SK-N-SH (cell line): ENCODE results near the gene IL2RA. TPM values are rescaled to one million over a fixed set of nuclear protein-coding genes. Genes with fewer than 3 reads are reported as not detected.

Experiments
- CTCF ChIA-PET: fragments of 300-600, 350-600 bp; formaldehyde crosslinking; extraction: SDS; loops from one replicate; lab custom pipeline; 2021; lab: Yijun Ruan, JAX
- POLR2A ChIA-PET: fragments of 350-600 bp; sonication (Branson Sonifier 250); formaldehyde crosslinking; extraction: SDS; loops from one replicate; lab custom pipeline; 2020; ENCODE audit warnings: antibody characterized with exemption, inconsistent platforms; lab: Yijun Ruan, JAX
- DNase-seq: peaks from one replicate; pipeline ENCODE4 v3.0.0; 2012
- H2AFZ ChIP-seq: fragments of 200-600 bp; sonication (generic); 2 replicates; pipeline ENCODE4 v1.8.1; 2016; ENCODE audit warnings: antibody characterized with exemption, mild to moderate bottlenecking, low read depth
- H3F3A ChIP-seq: fragments of 200-600 bp; sonication (generic); replicated peaks from 2 replicates; pipeline ENCODE3; 2016; ENCODE audit warnings: antibody characterized with exemption, mild to moderate bottlenecking; ENCODE audit not compliant: insufficient read depth
- H3K27ac ChIP-seq, 2 experiments: fragments of 200-500 bp in 1 of 2; fragments of 200-600 bp in 1 of 2; sonication (Bioruptor generic) in 1 of 2; sonication (generic), shearing (Covaris generic) in 1 of 2; 2 replicates each; pipeline versions ENCODE4 v1.5.1 to v1.6.1; 2014 to 2016; ENCODE audit warnings: low read depth in 2 of 2, inconsistent platforms in 1 of 2, low read length in 1 of 2, mild to moderate bottlenecking in 1 of 2, mixed read lengths in 1 of 2
- H3K27me3 ChIP-seq: fragments of 200-600 bp; sonication (generic), shearing (Covaris generic); 2 replicates; pipeline ENCODE4 v1.6.1; 2016; ENCODE audit warnings: mixed run types; ENCODE audit not compliant: insufficient read depth
- H3K36me3 ChIP-seq, 2 experiments: fragments of 200-500 bp in 1 of 2; fragments of 200-600 bp in 1 of 2; sonication (Bioruptor generic) in 1 of 2; sonication (generic) in 1 of 2; replicated peaks in 1 of 2; 2 replicates each; pipeline versions ENCODE3 to v1.5.1; 2014 to 2016; ENCODE audit warnings: low read length in 1 of 2, mild to moderate bottlenecking in 1 of 2; ENCODE audit not compliant: insufficient read depth in 2 of 2, control insufficient read depth in 1 of 2
- H3K4me1 ChIP-seq, 2 experiments: fragments of 200-500 bp in 1 of 2; fragments of 200-600 bp in 1 of 2; sonication (Bioruptor generic) in 1 of 2; sonication (generic), shearing (Covaris generic) in 1 of 2; 2 replicates each; pipeline versions ENCODE4 v1.5.1 to v1.6.1; 2014 to 2016; ENCODE audit warnings: low read depth in 1 of 2, low read length in 1 of 2, mixed run types in 1 of 2; ENCODE audit not compliant: insufficient read depth in 2 of 2, control insufficient read depth in 1 of 2
- H3K4me2 ChIP-seq: fragments of 200-600 bp; sonication (generic), shearing (Covaris generic); 2 replicates; pipeline ENCODE4 v1.6.1; 2017; ENCODE audit warnings: mixed run types
- H3K4me3 ChIP-seq, 2 experiments: fragments of 200-500 bp in 1 of 2; fragments of 200-600 bp in 1 of 2; sonication (Bioruptor generic) in 1 of 2; sonication (generic), shearing (Covaris generic) in 1 of 2; 2 replicates each; pipeline versions ENCODE4 v1.5.1 to v1.8.1; 2014 to 2016; ENCODE audit warnings: low read depth in 2 of 2, inconsistent platforms in 1 of 2, low read length in 1 of 2, mild to moderate bottlenecking in 1 of 2, mixed read lengths in 1 of 2, moderate library complexity in 1 of 2
- H3K79me2 ChIP-seq: fragments of 200-600 bp; sonication (generic); 2 replicates; pipeline ENCODE4 v1.8.1; 2017; ENCODE audit warnings: mild to moderate bottlenecking; ENCODE audit not compliant: insufficient read depth
- H3K9ac ChIP-seq: fragments of 200-600 bp; sonication (generic); 2 replicates; pipeline ENCODE4 v1.6.1; 2017; ENCODE audit warnings: mixed run types
- H3K9me2 ChIP-seq: fragments of 200-600 bp; sonication (generic); 2 replicates; pipeline ENCODE4 v1.6.1; 2017; ENCODE audit warnings: mixed run types
- H3K9me3 ChIP-seq: fragments of 200-600 bp; sonication (generic); 2 replicates; pipeline ENCODE4 v1.6.1; 2017; ENCODE audit warnings: mixed run types, mild to moderate bottlenecking, moderate library complexity
- H4K20me1 ChIP-seq: fragments of 200-600 bp; sonication (generic); 2 replicates; pipeline ENCODE4 v1.6.1; 2017; ENCODE audit warnings: mild to moderate bottlenecking, mixed run types; ENCODE audit not compliant: insufficient read depth
- CHD2 ChIP-seq: fragments of 150-350 bp; IDR thresholded peaks from 2 replicates; pipeline ENCODE4 v1.6.1; 2018; ENCODE audit warnings: low read length; ENCODE audit not compliant: partially characterized antibody
- FOSL2 ChIP-seq: IDR thresholded peaks from 2 replicates; pipeline ENCODE4 v1.4.0; 2012; ENCODE audit warnings: low read depth, mild to moderate bottlenecking, moderate library complexity, borderline replicate concordance
- FOXJ3 ChIP-seq: sonication (generic); formaldehyde crosslinking; IDR thresholded peaks from 2 replicates; pipeline ENCODE4 v1.5.1; 2020; ENCODE audit warnings: mild to moderate bottlenecking, missing genetic modification reagents
- GABPA ChIP-seq: IDR thresholded peaks from 2 replicates; pipeline ENCODE4 v1.4.0; 2012; ENCODE audit warnings: low read depth, mild to moderate bottlenecking
- GATA2 ChIP-seq: sonication (generic); formaldehyde crosslinking; IDR thresholded peaks from 2 replicates; pipeline ENCODE4 v1.5.0; 2020; ENCODE audit warnings: mild to moderate bottlenecking, missing genetic modification reagents
- JUND ChIP-seq: IDR thresholded peaks from 2 replicates; pipeline ENCODE4 v1.4.0; 2012
- POLR2AphosphoS5 ChIP-seq: IDR thresholded peaks from 2 replicates; pipeline ENCODE4 v1.6.1; 2012; ENCODE audit warnings: low read depth, low read length
- RAD21 ChIP-seq: IDR thresholded peaks from 2 replicates; pipeline ENCODE4 v1.6.1; 2012; ENCODE audit warnings: mild to moderate bottlenecking, low read length
- RFX5 ChIP-seq: IDR thresholded peaks from 2 replicates; pipeline ENCODE4 v1.6.1; 2012; ENCODE audit warnings: mild to moderate bottlenecking, improper control_type of control experiment, low read length
- SIN3A ChIP-seq: IDR thresholded peaks from 2 replicates; pipeline ENCODE4 v1.6.1; 2012; ENCODE audit warnings: low read depth, mild to moderate bottlenecking, low read length, moderate library complexity, borderline replicate concordance
- SMC3 ChIP-seq: IDR thresholded peaks from 2 replicates; pipeline ENCODE4 v1.6.1; 2012; ENCODE audit warnings: low read depth, low read length, improper control_type of control experiment
- TCF12 ChIP-seq: IDR thresholded peaks from 2 replicates; pipeline ENCODE4 v1.4.0; 2012
- TEAD4 ChIP-seq: IDR thresholded peaks from 2 replicates; pipeline ENCODE4 v1.4.0; 2012; ENCODE audit warnings: mild to moderate bottlenecking, borderline replicate concordance; ENCODE audit not compliant: insufficient read depth
- YY1 ChIP-seq: IDR thresholded peaks from 2 replicates; pipeline ENCODE4 v1.4.0; 2012; ENCODE audit warnings: low read depth, mild to moderate bottlenecking
- WGBS: methylation state at CpG from one replicate; pipeline ENCODE4 v1.1.6; 2017; ENCODE audit warnings: low lambda C conversion rate; 5-methylcytosine and 5-hydroxymethylcytosine counted together
- polyA plus RNA-seq, 3 experiments: library from polyadenylated mRNA; depleted of rRNA; stranded (reverse); fragments of >200 nt; gene quantifications; 2 replicates each; pipeline ENCODE4 v1.2.3, GENCODE V29; 2012
- TF ChIP-seq, protein P1 (sequence below): IDR thresholded peaks from 2 replicates; pipeline ENCODE4 v1.4.0; 2012; ENCODE audit warnings: low read depth, borderline replicate concordance
- TF ChIP-seq, protein P2 (sequence below): fragments of 150-350 bp; IDR thresholded peaks from 2 replicates; pipeline ENCODE4 v1.6.1; 2017; ENCODE audit warnings: antibody characterized with exemption, low read length, low read depth, borderline replicate concordance
- TF ChIP-seq, protein P3 (sequence below): IDR thresholded peaks from 2 replicates; pipeline ENCODE4 v1.4.0; 2012; ENCODE audit warnings: low read depth, borderline replicate concordance

IL2RA gene
- polyA plus RNA-seq, 1 of the 3 experiments (the other 2 are of a cell fraction): not detected

DNA sequence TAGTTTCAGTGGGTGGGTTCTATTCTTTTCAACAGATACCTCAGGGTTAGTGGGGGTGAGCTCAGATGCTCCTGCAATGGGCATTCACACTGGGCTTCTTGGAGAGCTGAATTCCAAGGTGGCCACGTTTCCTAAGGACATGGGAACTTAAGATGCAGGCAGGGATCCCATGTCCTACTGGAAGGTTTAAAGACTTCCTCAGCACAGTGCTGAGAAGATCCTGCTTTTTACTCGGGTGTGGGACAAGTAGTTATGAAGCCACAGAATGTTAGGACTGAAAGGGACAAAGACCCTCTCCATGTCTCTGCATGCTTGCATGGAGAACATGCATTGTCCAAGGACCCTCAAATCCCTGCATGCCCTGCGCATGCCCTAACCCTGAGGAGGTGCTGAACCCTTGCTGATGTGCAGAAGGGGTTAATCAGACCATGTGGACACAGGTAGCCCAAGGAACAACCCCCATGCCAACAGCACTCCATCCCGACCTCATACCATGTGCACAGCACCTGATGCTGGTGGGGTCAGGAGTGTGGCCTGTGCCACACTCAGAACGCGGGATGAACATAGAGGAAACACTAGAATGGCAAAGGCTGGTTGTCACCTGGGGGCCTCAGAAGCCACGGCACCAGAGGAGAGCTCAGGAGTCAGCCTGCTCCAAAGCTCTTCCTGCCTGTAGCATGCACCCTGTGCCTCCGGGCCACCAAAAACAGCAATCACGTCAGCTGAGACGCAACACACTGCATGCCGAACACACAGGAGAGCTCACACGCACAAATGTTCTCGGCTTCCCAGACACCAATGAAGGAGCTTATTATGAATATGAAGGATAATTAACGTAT lies 15.2 kb downstream of the IL2RA start:
- Histone ChIP-seq H3K4me1 (peaks cover 0 to 3% of the 10 kb centered on the region in 2 experiments; a peak in 1 of 4 replicates), H2AFZ (no peak overlapping the region), H3K4me2 (no peak overlapping the region), H4K20me1 (no peaks in the 10 kb centered on the region), H3K9me3 (no peaks in the 10 kb centered on the region), H3K36me3 (no peaks in the 10 kb centered on the region), H3K79me2 (no peaks in the 10 kb centered on the region), H3F3A (no peaks in the 10 kb centered on the region), H3K27me3 (peaks cover 40% of the 10 kb centered on the region; the same call in 1 of the 2 replicates), H3K27ac (no peak overlapping the region), H3K9ac (no peak overlapping the region), H3K4me3 (no peak overlapping the region), H3K9me2 (no peaks in the 10 kb centered on the region; the same call in 1 of the 2 replicates)
- no peak for DNase-seq
- POLR2A ChIA-PET: no interaction called here
- CTCF ChIA-PET: no interaction called here
- 22% methylated on average over 14 of the region's 14 CpGs for WGBS
- TF ChIP-seq JUND (no peak), POLR2AphosphoS5 (no peak), SMC3 (no peak), FOSL2 (no peak), TCF12 (no peak), FOXJ3 (CRISPR knock-in tag) (no peak), YY1 (no peak), CHD2 (no peak), TEAD4 (no peak), RFX5 (no peak), GABPA (no peak)
- TF ChIP-seq, protein P1, sequence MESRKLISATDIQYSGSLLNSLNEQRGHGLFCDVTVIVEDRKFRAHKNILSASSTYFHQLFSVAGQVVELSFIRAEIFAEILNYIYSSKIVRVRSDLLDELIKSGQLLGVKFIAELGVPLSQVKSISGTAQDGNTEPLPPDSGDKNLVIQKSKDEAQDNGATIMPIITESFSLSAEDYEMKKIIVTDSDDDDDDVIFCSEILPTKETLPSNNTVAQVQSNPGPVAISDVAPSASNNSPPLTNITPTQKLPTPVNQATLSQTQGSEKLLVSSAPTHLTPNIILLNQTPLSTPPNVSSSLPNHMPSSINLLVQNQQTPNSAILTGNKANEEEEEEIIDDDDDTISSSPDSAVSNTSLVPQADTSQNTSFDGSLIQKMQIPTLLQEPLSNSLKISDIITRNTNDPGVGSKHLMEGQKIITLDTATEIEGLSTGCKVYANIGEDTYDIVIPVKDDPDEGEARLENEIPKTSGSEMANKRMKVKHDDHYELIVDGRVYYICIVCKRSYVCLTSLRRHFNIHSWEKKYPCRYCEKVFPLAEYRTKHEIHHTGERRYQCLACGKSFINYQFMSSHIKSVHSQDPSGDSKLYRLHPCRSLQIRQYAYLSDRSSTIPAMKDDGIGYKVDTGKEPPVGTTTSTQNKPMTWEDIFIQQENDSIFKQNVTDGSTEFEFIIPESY: no peak

DNA sequence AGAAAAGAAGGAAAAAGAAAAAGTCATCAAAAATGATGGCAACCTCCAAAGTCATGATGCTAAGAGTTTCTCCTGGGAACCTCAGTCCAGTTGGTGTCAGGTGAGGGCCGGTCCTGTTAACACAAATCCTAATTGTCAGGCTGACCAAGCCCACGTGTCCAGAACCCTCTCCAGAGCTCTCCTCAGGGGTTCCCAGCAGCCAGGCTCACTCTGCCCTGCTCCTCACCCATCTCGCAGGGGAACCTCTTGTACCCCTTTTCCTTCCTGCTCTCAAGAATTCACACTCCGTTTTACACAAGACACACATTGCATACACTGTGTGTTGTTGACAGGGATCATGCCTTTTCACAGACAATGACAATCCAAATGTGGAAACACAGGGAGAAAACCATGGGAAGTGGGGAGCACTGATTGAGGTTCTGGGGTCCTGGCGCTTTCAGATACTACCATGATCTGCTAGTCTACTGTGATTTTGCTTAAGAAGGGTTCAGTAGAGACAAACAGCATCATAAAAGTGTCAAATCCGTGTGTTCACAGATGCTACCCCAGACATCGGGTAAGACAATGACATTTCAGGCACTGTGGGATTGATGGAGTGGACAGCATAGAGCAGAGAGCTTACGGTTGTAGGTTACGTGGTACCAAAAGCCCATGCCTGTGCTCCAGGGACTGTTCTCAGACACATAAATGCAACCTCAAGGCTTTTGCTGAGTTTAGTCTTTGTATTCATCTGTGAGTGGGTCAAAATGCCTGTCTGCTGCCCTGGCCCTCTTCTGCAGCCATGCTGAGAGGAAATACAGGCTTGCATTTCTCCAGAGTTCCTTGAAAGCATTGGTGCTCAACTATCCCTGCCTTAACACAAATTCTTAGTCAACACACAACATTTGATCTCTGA lies 16.0 kb downstream of the IL2RA start:
- ChIA-PET CTCF (interaction anchor here (0.7 kb wide), 1 partner anchor 43 kb away, joined by 3 read pairs; no protein-coding TSS in a partner anchor), POLR2A (no interaction called here)
- Histone ChIP-seq H3K9ac (no peak overlapping the region), H4K20me1 (no peaks in the 10 kb centered on the region), H3K27me3 (peaks cover 42% of the 10 kb centered on the region; the same call in 1 of the 2 replicates), H3K9me2 (no peaks in the 10 kb centered on the region; the same call in 1 of the 2 replicates), H3K4me2 (no peak overlapping the region), H2AFZ (no peak overlapping the region), H3K79me2 (no peaks in the 10 kb centered on the region), H3K27ac (no peak overlapping the region), H3K4me1 (peaks cover 0 to 2% of the 10 kb centered on the region in 2 experiments; a peak in 1 of 4 replicates), H3F3A (no peaks in the 10 kb centered on the region), H3K36me3 (no peaks in the 10 kb centered on the region), H3K9me3 (no peaks in the 10 kb centered on the region), H3K4me3 (no peak overlapping the region)
- no peak for DNase-seq
- 26% methylated on average over 9 of the region's 9 CpGs for WGBS
- TF ChIP-seq, protein P2, sequence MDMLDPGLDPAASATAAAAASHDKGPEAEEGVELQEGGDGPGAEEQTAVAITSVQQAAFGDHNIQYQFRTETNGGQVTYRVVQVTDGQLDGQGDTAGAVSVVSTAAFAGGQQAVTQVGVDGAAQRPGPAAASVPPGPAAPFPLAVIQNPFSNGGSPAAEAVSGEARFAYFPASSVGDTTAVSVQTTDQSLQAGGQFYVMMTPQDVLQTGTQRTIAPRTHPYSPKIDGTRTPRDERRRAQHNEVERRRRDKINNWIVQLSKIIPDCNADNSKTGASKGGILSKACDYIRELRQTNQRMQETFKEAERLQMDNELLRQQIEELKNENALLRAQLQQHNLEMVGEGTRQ: no peak
- TF ChIP-seq SIN3A: no peak
- no peak for TF ChIP-seq GATA2
- TF ChIP-seq, protein P3, sequence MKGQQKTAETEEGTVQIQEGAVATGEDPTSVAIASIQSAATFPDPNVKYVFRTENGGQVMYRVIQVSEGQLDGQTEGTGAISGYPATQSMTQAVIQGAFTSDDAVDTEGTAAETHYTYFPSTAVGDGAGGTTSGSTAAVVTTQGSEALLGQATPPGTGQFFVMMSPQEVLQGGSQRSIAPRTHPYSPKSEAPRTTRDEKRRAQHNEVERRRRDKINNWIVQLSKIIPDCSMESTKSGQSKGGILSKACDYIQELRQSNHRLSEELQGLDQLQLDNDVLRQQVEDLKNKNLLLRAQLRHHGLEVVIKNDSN: no peak
- TF ChIP-seq RAD21: no peak
